ENCODE results near the gene INAVA.
"Not testable (repeated sequence)": the region's sequence is repeated elsewhere in the genome, so short reads cannot be mapped to it uniquely, and the experiment has no call there.

Gene INAVA

DNA sequence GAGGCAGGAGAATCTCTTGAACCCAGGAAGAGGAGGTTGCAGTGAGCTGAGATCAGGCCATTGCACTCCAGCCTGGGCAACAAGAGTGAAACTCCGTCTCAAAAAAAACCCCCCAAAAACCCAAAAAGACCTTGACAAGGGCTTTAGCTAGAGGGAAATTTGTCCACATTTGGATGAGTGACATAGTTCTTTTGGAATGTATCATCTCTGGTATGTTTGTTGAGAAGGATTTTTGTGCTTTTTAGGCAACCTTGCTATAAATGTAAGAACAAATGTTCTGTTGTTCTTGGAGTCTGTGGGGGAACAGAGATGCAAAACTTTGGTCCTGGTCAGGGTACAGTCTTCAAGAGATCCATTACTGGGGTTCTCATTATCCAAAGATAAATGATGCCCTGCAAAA, 28.9 kb downstream of the INAVA start:
- no peak for DNase-seq

DNA sequence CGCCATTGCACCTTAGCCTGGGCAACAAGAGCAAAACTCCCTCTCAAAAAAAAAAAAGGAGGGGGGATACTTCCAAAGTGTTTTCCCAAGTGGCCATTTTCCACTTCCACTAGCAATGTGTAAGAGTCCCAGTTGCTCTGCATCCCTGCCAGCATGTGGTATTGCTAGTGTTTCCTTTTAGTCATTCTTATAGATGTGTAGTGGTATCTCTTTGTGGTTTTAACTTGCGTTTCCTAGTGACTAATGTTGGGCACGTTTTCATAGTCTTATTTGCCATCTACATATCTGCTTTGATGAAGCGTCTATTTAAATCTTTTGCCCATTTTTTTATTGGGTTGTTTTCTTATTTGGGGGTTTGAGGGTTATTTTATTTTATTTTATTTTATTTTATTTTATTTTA, 31.1 kb downstream of the INAVA start:
- DNase-seq, result peak; percentile 56

DNA sequence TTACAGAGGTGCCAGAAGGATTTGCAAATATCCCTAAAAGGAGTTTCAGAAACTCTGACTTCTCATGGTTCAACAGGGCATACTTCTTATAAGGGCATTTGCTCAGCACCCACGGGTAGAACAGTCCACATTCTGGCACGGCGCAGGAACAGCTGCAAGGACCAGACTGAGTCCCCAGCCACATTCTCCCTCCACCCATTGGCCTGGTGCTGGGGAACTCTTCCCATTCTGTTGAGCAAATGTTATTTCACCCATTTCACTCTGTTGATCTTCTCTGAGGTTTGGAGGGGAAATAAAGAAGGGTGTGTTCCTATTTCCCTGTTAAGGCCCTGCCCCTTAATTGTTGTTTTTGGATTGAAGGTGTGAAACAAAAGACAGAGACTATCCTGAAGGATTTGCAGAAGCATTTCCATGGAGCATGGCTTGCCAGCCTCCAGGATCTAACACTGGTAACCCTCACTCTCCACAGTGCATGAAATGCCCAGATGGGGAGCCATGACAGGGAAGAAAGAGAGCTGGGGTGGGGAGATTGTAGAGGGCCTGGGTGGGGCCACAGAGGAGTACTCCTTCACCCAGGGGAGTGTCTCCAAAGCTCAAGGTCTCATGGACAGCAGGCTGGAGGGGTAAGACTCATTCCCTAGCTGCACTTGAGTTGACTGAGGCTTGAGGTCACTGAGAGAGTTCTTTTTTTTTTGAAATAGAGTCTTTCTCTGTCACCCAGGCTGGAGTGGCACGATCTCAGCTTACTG, 35.0 kb downstream of the INAVA start:
- no peak for DNase-seq

DNA sequence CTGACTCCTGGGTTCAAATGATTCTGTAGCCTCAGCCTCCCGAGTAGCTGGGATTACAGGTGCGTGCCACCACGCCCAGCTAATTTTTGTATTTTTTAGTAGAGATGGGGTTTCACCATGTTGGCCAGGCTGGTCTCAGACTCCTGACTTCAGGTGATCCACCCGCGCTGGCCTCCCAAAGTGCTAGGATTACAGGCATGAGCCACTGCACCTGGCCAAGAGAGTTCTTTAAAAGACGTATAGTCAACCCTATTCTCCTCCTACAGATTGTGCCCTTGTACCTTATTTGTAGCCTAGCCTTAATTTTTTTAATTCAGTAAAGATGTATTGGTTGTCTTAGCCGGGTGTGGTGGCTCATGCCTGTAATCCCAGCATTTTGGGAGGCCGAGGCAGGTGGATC, 35.6 kb downstream of the INAVA start:
- not testable (repeated sequence) for DNase-seq

DNA sequence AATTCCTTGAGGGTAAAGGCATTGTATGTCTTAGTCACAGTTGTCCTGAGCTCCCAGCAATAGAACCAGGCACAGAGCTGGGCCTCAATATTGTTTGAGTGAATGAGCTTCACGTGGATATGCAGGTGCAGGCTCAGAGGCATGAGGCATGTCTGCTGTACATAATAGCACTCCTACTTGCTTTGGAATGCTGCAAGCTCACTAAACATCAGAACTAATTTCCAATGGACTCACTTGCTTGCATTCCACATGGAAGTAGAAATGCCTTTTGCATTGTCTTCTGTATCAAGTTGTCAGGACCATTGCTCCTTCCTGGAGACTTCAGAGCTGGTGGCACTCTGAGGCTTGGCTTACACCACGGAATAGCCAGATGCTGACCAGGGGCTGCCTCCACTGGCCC, 37.1 kb downstream of the INAVA start:
- DNase-seq, result no peak

DNA sequence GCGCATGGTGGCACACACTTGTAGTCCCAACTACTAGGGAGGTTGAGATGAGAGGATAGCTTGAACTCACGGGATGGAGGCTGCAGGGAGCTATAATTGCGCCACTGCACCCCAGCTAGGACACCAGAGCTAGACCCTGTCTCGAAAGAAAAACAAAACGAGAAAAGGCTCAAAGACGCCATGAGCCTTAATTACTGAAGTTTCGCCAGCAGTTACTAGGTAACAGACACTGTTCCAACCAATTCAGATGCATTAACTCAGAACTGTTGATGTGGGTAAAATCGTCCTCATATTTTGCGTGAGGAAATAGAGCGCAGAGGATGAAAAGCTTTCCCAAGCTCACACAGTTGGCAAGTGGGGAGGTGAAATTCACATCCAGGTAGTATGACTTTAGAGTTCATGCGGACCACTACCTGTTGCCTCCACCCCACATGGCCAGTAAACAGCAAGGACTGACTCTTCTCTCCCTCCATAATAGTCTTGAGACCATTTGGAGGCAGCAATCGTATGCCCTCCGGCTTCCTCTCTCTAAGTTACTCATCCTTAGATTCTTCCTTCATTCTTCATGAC, 40.1 kb downstream of the INAVA start:
- DNase-seq, result no peak

DNA sequence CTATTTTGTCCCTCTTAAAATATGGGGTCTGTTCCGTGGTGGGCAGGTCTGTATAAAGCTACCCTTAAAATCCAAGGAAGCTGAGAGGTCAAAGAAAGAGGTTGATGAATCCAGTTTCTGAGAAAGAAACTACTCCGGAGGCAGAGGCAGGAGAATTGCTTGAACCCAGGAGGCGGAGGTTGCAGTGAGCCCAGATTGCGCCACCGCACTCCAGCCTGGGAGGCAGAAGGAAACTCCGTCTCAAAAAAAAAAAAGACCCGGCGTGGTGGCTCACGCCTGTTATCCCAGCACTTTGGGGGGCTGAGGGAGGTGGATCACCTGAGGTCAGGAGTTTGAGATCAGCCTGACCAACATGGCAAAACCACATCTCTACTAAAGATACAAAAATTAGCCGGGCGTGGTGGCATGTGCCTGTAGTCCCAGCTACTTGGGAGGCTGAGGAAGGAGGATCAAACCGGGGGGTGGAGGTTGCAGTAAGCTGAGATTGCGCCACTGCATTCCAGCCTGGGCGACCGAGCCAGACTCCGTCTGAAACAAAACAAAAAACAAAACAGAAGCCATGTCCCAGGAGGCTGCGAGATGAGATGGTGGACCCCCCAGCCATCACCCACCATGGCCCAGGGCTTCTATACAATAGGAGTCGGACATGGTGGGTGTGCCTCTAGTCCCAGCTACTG, 40.7 kb downstream of the INAVA start:
- DNase-seq, result not testable (repeated sequence)

DNA sequence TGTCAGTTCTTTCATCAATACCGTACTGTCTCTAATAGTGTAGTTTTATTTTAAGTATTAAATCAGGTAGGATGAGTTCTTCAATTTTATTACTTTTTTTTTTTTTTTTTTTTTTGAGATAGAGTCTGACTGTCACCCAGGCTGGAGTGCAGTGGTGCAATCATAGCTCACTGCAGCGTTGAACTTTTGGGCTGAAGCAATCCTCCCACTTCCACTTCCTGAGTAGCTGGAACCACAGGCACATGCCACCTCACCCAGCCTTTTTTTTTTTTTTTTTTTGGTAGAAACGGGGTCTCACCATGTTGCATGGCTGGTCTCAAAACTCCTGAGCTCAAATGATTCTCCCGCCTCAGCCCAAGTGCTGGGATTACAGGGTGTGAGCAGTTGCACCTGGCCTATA, 44.3 kb downstream of the INAVA start:
- DNase-seq, result peak; percentile 14

DNA sequence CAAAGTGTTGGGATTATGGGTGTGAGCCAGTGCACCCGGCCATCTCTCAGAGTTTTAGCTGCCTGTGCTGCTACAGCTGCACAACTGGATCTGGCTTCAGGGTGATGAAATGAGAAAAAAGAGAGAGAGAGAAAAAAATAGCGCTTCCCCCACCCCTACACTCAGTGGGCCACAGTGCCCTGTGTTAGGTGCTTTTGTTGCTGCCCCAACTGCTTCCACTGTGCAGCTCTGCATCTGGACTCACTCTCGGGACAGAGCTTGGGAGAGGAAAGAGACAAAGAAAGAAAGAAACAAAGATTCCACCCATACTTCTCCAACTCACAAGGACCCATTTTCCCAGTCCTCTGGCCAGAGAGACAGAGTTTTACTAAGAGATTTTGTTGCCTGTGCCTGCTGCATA, 50.4 kb downstream of the INAVA start:
- no peak for DNase-seq

DNA sequence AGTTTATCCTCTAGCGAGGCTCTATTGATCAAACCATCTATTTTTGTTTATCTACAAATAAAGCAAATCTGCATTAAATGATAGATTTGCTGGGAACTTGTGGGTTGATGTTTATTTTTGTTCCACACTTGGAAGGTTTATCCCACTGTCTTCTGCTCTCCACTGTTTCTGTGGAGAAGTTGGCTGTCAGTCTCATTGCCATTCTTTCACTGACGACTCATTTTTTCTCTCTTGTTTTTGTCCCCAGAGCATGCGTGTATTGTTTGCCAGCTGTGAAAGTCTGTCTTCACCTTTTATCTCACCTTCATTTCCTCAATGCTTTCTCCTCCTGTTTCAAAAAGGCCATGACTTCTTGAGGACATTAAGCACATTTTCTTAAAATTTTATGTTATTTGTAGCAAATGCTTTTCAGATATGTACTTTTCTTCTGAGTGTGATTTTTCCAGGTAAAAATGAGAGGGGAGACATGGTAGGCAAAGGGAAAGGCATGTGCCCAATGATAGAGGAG, 52.4 kb downstream of the INAVA start:
- no peak for DNase-seq

DNA sequence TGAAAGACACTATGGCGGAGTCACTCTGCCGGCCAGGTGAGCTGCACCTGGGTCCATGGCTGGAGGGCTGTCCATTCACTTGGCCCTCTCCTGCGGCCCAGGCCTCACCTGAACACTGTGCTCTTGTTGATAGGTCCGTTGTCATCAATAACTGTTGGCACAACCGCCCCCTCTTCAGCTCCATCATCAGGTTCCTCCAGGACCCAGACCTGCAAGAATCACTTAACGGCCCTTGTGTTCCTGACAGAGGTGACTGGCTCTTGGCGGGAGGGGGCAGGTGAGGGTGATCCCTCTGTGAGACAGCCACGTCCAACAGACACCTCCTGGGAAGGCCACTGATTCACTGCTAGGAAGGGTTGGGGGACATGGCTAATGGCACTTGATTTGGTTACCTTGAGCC, 54.9 kb downstream of the INAVA start:
- no peak for DNase-seq

DNA sequence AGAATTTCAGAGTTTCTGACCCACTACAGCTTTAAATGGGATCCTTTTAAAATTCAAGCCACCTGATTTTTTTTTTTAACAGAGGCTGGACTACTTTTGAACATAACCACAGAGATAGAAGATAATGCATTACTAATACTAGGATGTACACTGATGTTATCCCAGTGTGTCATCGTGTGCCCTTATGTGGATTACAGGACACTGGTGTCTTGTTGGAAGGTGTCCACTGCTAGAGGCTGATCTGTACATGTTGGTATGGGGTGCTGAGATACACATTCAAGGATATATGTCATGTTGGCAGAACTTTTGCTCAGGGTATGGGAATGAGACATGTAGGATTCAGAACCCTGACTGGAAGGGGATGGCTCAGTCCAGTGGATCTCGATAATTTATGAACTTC, 56.3 kb downstream of the INAVA start:
- DNase-seq, result no peak

DNA sequence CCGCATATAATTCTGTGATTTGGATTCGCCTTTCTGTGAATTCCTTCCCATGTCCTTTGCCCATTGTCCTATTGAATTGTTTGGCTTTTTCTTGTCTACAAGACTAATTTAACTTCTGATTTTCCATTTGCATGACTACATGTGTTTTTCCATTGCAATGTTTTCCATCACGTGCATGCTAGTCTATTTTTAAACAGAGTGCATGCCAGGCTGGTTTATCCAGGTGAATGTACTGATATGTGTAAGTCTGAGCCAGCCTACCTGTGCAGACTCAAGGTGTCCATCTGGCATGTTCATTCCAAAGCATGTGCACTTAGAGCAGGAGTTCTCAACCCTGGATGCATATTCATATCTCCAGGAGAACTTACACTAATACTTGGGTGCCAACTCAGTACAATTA, 59.7 kb downstream of the INAVA start:
- no peak for DNase-seq

DNA sequence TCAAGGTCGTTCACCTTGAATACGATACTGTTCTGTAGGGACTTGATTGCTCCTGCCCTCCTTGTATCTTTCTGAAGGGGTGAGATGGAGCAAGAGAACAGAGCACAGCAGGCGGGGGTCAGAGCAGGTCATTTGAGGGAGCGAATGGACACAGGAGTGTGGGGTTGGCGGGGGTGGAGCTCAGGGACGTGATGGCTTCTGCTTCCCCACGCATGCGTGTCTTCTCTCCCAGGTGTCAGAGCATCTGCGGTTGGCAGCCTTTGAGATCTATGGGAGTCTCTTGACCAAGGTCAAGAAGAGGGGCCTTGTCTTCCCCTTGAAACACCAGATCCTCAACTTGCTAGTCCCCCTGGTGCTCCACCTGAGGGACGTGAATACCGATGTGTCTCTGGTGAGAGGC, 63.9 kb downstream of the INAVA start:
- DNase-seq, result no peak

DNA sequence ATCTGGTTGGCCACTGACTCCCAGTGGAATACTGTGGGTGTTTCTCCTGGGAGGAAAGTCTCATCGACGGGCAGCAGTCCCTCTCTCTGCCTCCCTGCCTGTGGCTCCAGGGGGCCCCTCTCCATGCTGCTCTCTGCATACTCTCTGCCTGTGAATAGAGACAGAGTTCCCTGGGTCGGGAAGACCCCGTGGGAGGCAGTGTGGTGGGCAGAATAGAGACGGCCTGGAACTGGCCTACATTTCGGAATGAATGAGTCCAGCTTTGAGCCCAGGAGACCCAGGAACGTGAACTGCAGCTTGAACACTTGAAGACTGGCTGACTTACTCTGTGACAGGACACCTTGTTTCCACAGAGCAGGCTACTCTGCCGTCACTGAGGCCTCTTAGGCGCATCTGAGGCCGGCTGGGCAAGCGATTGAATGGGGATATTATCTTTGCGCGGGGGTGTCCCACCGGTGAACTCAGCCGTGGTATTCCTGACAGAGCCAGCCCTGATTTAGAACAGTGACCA, 64.8 kb downstream of the INAVA start:
- DNase-seq, result no peak

DNA sequence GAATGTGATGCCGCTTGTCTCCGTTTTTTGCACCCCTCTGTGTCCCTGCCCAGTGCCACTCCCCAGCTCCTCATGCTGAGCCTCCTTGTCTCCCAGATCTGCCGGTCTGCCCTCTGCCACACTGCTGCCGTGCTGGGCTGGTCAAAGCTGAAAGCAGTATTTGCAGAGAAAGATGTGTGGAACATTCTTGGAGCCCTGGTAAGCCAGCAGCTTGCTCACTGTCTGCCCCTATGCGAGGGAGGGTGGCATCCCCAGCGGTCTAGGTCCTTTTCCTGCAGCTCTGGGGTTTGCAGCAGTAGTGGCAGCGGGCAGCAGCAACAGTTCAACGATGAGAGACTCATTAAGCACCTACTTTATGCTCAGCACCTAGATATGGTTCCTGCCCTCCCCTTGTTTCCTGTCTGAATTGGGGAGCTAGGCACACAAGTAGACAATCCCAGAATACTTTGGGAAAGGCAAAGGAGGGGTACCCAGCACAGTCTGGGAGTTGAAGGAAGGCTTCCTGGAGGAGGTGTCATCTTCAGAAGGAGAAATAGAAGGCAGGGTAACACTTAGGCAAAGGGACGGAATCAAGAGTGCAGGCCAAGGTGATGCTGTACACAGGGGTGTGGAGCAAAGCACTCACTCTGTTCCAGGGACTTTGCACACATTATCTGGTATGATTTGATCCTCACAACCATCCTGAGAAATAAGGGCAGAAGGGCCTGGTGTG, 65.7 kb downstream of the INAVA start:
- DNase-seq, result no peak

DNA sequence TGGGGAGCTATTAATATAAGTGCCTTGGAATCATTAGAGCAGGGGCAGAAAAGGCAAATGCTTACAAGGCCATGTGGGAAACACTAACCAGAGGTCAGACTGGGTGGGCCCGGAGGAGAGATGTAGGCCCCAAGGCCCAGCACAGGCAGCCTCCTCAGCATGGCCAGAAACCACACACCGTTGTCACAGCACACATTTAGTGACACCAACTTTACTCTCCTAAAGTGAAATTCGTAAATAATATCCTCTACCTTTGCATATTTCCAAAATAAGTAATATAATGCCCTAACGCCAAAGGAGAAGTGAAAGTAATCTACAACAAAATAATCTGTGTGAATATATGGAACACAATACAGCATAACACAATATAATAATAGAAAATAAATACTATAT, 66.2 kb downstream of the INAVA start:
- DNase-seq, result no peak

DNA sequence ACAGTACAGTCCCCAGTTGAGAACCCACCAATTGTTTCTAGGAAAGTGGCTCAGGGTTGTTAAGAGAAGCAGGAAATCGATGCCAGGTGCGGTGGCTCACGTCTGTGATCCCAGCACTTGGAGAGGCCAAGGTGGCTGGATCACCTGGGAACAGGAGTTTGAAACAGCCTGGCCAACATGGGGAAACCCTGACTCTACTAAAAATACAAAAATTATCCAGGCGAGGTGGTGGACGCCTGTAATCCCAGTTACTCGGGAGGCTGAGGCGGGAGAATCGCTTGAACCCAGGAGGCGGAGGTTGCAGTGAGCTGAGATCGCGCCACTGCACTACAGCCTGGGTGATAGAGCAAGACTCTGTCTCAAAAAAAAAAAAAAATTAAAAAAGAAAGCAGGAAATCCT, 67.5 kb downstream of the INAVA start:
- DNase-seq, result not testable (repeated sequence)

DNA sequence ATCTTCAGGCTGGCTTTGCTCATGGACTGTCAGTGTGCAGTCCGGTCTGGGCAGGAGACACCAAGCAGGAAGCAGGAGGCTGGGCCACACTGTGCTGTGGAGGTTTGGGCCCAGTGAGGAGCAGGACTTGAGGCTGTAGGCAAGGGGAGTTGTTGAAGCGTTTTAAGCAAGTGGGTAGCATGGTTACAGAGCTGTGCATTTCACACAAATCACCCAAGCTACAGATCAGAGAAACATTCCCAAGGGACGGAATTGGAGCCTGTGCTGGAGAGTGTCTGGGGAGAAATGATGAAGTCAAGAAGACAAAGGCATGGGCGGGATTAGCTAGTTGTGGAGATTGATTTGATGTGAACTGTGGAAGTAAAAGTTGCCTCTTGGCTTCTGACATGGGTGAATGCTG, 67.9 kb downstream of the INAVA start:
- no peak for DNase-seq

DNA sequence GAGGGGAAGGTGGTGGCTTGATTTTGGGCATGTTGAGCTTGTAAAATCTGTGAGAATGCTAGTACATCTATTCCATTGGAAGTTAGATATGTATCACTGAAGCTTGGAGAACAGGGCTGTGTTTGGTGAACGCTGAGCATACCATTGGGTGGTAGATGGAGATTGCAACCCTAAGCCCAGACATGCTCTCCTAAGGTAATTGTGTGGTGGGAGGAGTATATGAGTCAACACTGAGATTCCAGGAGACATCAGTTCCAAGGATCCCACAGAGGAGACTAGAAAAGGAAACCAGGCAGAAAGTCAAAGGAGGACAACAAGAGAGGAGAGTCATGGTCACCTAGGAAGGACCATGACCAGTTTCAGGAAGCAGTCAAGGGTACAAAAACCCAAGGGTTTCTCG, 68.4 kb downstream of the INAVA start:
- no peak for DNase-seq

DNA sequence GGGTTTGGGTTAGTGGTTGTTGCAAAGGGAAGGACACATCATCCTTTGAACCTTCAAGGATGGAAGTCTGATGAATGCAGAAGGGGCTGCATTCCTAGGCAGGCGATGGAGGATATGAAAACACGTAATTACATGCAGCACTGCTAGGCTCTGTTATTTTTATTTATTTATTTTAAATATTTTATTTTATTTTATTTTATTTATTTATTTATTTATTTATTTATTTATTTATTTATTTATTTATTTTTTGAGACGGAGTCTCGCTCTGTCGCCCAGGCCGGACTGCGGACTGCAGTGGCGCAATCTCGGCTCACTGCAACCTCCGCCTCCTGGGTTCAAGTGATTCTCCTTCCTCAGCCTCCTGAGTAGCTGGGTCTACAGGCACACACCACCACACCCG, 69.2 kb downstream of the INAVA start:
- not testable (repeated sequence) for DNase-seq
